Progenitor cell of endocrine pancreas (in vitro differentiated cells): ENCODE results near the gene TMEM139. TPM values are rescaled to one million over a fixed set of nuclear protein-coding genes. Genes with fewer than 3 reads are reported as not detected.

Source experiments
- DNase-seq: peaks from one replicate; pipeline ENCODE4 v3.0.0; 2021; ENCODE audit warnings: low spot score; ENCODE audit not compliant: unreplicated experiment
- H3K27ac Mint-ChIP-seq: 2 replicates; pipeline ENCODE4 v1.8.0; 2021; ENCODE audit warnings: mild to moderate bottlenecking, moderate library complexity, mixed read lengths
- H3K27me3 Mint-ChIP-seq: 2 replicates; pipeline ENCODE4 v1.8.0; 2021; ENCODE audit warnings: mixed read lengths
- H3K36me3 Mint-ChIP-seq: 2 replicates; pipeline ENCODE4 v1.8.0; 2022; ENCODE audit warnings: mixed read lengths; ENCODE audit not compliant: insufficient read depth
- H3K4me1 Mint-ChIP-seq: 2 replicates; pipeline ENCODE4 v1.8.0; 2021; ENCODE audit warnings: low read depth, mixed read lengths
- H3K4me3 Mint-ChIP-seq: 2 replicates; pipeline ENCODE4 v1.8.0; 2021; ENCODE audit warnings: low read depth, mild to moderate bottlenecking, moderate library complexity, mixed read lengths
- H3K9me3 Mint-ChIP-seq: 2 replicates; pipeline ENCODE4 v1.8.0; 2021; ENCODE audit warnings: low read depth, mixed read lengths
- total RNA-seq: library from RNA; stranded (reverse); gene quantifications from 2 replicates; pipeline ENCODE4 v1.2.1, GENCODE V29; 2021
- TF ChIP-seq, protein P1 (sequence below): fragments of 200-600 bp; sonication (generic); IDR thresholded peaks from one replicate; pipeline ENCODE4 v1.5.0; 2021; ENCODE audit warnings: antibody characterized with exemption, mild to moderate bottlenecking; ENCODE audit not compliant: unreplicated experiment

TMEM139 gene
- total RNA-seq, 1 donor from 2014 or later, result 4.7 TPM

DNA sequence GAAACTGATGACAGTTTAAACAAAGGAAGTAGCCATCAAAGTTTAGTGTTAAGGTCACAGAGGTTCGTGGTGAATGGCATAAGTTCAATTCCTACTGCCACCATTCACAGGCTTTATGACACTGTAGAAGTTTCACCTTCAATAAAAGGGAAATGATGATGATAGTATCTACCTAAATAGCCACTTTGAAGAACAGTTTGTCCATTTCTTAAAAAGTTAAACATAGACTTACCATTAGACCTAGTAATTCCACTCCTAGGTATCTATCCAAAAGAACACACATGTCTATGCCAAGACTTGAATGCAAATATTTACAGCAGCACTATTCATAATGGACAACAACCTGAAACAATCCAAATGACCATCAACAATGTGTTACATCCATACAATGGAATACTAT is 40.4 kb upstream of the TMEM139 start:
- Mint-ChIP-seq H3K4me3 (no peak overlapping the region), H3K27ac (no peak overlapping the region), H3K27me3 (peaks cover 9% of the 10 kb centered on the region), H3K4me1 (peaks cover 27% of the 10 kb centered on the region), H3K36me3 (no peaks in the 10 kb centered on the region), H3K9me3 (no peaks in the 10 kb centered on the region)
- TF ChIP-seq, protein P1, sequence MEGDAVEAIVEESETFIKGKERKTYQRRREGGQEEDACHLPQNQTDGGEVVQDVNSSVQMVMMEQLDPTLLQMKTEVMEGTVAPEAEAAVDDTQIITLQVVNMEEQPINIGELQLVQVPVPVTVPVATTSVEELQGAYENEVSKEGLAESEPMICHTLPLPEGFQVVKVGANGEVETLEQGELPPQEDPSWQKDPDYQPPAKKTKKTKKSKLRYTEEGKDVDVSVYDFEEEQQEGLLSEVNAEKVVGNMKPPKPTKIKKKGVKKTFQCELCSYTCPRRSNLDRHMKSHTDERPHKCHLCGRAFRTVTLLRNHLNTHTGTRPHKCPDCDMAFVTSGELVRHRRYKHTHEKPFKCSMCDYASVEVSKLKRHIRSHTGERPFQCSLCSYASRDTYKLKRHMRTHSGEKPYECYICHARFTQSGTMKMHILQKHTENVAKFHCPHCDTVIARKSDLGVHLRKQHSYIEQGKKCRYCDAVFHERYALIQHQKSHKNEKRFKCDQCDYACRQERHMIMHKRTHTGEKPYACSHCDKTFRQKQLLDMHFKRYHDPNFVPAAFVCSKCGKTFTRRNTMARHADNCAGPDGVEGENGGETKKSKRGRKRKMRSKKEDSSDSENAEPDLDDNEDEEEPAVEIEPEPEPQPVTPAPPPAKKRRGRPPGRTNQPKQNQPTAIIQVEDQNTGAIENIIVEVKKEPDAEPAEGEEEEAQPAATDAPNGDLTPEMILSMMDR, result no peak
- no peak for DNase-seq

- TF ChIP-seq, protein P1, result no peak
- peaks cover 9% of the 10 kb centered on the region for H3K27me3 Mint-ChIP-seq
- no peak overlapping the region for H3K27ac Mint-ChIP-seq
- H3K36me3 Mint-ChIP-seq, result no peaks in the 10 kb centered on the region
- DNase-seq, result no peak
- H3K9me3 Mint-ChIP-seq, result no peaks in the 10 kb centered on the region
- no peak overlapping the region for H3K4me3 Mint-ChIP-seq
- peaks cover 27% of the 10 kb centered on the region for H3K4me1 Mint-ChIP-seq
Observed at GRCh38 chr7:143245123-143245522, 39.6 kb upstream of the TMEM139 start.

- Mint-ChIP-seq H3K4me3 (no peak overlapping the region), H3K27ac (no peak overlapping the region)
Observed at GRCh38 chr7:143247372-143247771, 37.4 kb upstream of the TMEM139 start.

DNA sequence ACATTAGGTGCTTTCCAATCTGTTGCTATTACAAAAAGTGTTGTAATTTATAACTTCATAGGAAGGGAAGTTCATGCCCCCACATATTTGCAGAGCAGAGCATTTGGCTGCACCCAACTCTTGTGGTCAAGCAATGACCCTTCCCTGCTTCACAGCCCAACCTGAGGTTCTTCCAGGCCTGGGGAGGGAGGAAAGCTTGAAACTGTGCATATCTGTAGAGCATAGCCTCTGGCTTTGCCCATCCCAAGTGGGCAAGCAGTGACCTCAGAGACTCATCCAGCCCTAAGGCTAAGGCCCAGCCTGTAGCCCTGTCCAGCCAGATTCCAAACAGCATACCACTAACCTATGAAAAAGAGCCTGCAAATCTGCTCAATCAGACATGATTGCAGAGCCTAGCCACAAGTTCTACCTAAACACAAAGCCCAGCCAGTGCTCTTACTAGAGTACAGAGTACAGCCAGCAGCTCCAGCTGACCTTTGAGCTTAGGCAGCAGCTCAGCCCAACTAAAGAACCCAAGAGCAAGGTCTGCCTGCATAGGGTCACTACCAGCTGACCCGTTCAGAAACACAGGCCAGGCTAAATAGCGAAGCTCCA is 35.9 kb upstream of the TMEM139 start:
- Mint-ChIP-seq H3K9me3 (peaks cover 3% of the 10 kb centered on the region), H3K4me3 (no peak overlapping the region), H3K27me3 (no peaks in the 10 kb centered on the region), H3K4me1 (peaks cover 9% of the 10 kb centered on the region), H3K36me3 (peaks cover 2% of the 10 kb centered on the region), H3K27ac (no peak overlapping the region)
- DNase-seq, result no peak
- TF ChIP-seq, protein P1, result no peak

More at GRCh38 chr7:143247372-143247771, 37.4 kb upstream of the TMEM139 start:
- no peaks in the 10 kb centered on the region for H3K27me3 Mint-ChIP-seq
- H3K4me1 Mint-ChIP-seq, result peaks cover 21% of the 10 kb centered on the region
- DNase-seq, result no peak
- H3K9me3 Mint-ChIP-seq, result peaks cover under 1% of the 10 kb centered on the region
- no peaks in the 10 kb centered on the region for H3K36me3 Mint-ChIP-seq
- TF ChIP-seq, protein P1, result no peak

DNA sequence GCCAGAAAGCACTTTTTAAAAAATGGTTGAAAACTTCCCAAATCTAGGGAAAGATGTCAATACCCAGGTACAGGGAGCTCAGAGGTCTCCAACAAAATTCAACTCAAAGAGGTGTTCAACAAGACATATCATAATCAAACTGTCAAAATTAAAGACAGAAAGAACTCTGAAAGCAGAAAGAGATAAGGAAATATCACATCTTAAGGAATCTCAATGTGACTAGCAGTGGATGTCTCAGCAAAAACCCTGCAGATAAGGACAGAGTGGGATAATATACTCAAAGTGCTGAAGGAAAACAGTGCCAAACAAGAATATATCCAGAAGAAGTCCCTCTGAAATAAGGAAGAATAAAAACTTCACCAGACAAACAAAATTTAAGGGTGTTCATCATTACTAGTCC is 34.6 kb upstream of the TMEM139 start:
- Mint-ChIP-seq H3K4me3 (no peak overlapping the region), H3K27ac (no peak overlapping the region), H3K9me3 (peaks cover 6% of the 10 kb centered on the region), H3K4me1 (peaks cover 7% of the 10 kb centered on the region), H3K27me3 (no peaks in the 10 kb centered on the region), H3K36me3 (peaks cover 2% of the 10 kb centered on the region)
- no peak for DNase-seq
- TF ChIP-seq, protein P1, result no peak
